Fibroblast of lung (primary cell): ENCODE results near the gene SH3D21.

Experiments used
- EZH2 ChIP-seq: IDR thresholded peaks from 2 replicates; pipeline ENCODE4 v1.5.1; 2012; ENCODE audit warnings: low read length, control low read depth, mild to moderate bottlenecking; ENCODE audit errors: missing control alignments
- TF ChIP-seq, protein P1 (sequence below), 2 donors: IDR thresholded peaks in 1 of 2; conservative IDR thresholded peaks in 1 of 2; 1 replicate in 1 of 2; 2 replicates in 1 of 2; pipeline ENCODE4 v1.5.1; 2011 to 2012; ENCODE audit warnings: low read length in 2 of 2, control low read depth in 1 of 2, inconsistent platforms in 1 of 2, low read depth in 1 of 2, mild to moderate bottlenecking in 1 of 2

GRCh38 chr1:36328088-36328480 is 21.9 kb downstream of the SH3D21 start:
- TF ChIP-seq, protein P1, sequence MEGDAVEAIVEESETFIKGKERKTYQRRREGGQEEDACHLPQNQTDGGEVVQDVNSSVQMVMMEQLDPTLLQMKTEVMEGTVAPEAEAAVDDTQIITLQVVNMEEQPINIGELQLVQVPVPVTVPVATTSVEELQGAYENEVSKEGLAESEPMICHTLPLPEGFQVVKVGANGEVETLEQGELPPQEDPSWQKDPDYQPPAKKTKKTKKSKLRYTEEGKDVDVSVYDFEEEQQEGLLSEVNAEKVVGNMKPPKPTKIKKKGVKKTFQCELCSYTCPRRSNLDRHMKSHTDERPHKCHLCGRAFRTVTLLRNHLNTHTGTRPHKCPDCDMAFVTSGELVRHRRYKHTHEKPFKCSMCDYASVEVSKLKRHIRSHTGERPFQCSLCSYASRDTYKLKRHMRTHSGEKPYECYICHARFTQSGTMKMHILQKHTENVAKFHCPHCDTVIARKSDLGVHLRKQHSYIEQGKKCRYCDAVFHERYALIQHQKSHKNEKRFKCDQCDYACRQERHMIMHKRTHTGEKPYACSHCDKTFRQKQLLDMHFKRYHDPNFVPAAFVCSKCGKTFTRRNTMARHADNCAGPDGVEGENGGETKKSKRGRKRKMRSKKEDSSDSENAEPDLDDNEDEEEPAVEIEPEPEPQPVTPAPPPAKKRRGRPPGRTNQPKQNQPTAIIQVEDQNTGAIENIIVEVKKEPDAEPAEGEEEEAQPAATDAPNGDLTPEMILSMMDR (conservative IDR thresholded peaks at IDR 0.05 in 1 of 2, IDR thresholded peaks at IDR 0.05 in 1 of 2; ENCODE audit: low read depth in 1 of 2, low read length in 2 of 2): no peak
- no peak for TF ChIP-seq EZH2
